ENCODE results near the gene TCF23. TPM values are rescaled to one million over a fixed set of nuclear protein-coding genes. Genes with fewer than 3 reads are reported as not detected.

The TCF23 gene
- total and polyA plus RNA-seq, 12 donors = 0.05 to 0.21 (median 0.08) TPM; not detected in 2

- DNase-seq (no peak), ATAC-seq (no peak)
- Histone ChIP-seq H3K4me3 (no peak overlapping the region), H3K27ac (no peak overlapping the region), H3K36me3 (no peaks in the 10 kb centered on the region), H3K4me1 (no peaks in the 10 kb centered on the region), H3K9me3 (no peaks in the 10 kb centered on the region), H3K27me3 (peaks cover 0 to 6% (median 0%) of the 10 kb centered on the region in 7 donors)
- intact Hi-C loops (cut with DNase I) = no loop called here
- WGBS, 2 donors = 92% methylated on average over 8 of the region's 8 CpGs
- no peak for TF ChIP-seq CTCF (IDR thresholded peaks at IDR 0.05)
Observed at GRCh38 chr2:27147935-27148334, 869 bp upstream of the TCF23 start.

GRCh38 chr2:27149570-27150405 lies 984 bp downstream of the TCF23 start:
- peak in 4 of 8 donors; percentile 8 to 38 (median 26) for ATAC-seq
- no peaks in the 10 kb centered on the region for H3K9me3 ChIP-seq
- 83 to 89% methylated on average over 29 of the region's 29 CpGs for WGBS, 2 donors
- intact Hi-C loops (cut with DNase I) = loop anchor here in 1 of 10 donors (5.0 kb wide), 1 partner anchor 42 kb away; no protein-coding TSS in a partner anchor
- H3K27me3 ChIP-seq = peaks cover 0 to 12% (median 0%) of the 10 kb centered on the region in 7 donors
- H3K4me3 ChIP-seq = no peak overlapping the region
- H3K27ac ChIP-seq = no peak overlapping the region
- no peak for DNase-seq
- no peak for TF ChIP-seq CTCF (IDR thresholded peaks at IDR 0.05)
- no peaks in the 10 kb centered on the region for H3K36me3 ChIP-seq
- no peaks in the 10 kb centered on the region for H3K4me1 ChIP-seq

- intact Hi-C loops (cut with DNase I) = loop anchor here in 1 of 10 donors (5.0 kb wide), 1 partner anchor 43 kb away; no protein-coding TSS in a partner anchor
- 83 to 84% methylated on average over 8 of the region's 8 CpGs for WGBS, 2 donors
- Histone ChIP-seq H3K4me3 (no peak overlapping the region), H3K4me1 (no peaks in the 10 kb centered on the region), H3K27me3 (peaks cover 0 to 12% (median 0%) of the 10 kb centered on the region in 7 donors), H3K9me3 (no peaks in the 10 kb centered on the region), H3K27ac (no peak overlapping the region), H3K36me3 (no peaks in the 10 kb centered on the region)
- DNase-seq (no peak), ATAC-seq (no peak)
- TF ChIP-seq CTCF (IDR thresholded peaks at IDR 0.05) = no peak
Observed at GRCh38 chr2:27150639-27151230, 1.9 kb downstream of the TCF23 start.

GRCh38 chr2:27152102-27152795 lies 3.4 kb downstream of the TCF23 start:
- no peak for DNase-seq
- WGBS, 2 donors = 82 to 87% methylated on average over 8 of the region's 8 CpGs
- no peak for TF ChIP-seq CTCF (IDR thresholded peaks at IDR 0.05)
- no peaks in the 10 kb centered on the region for H3K9me3 ChIP-seq
- intact Hi-C loops (cut with DNase I) = loop anchor here in 1 of 10 donors (5.0 kb wide), 1 partner anchor 45 kb away; no protein-coding TSS in a partner anchor
- H3K4me1 ChIP-seq = no peaks in the 10 kb centered on the region
- H3K4me3 ChIP-seq = no peak overlapping the region
- no peaks in the 10 kb centered on the region for H3K36me3 ChIP-seq
- ATAC-seq = no peak
- H3K27me3 ChIP-seq = peaks cover 0 to 12% (median 0%) of the 10 kb centered on the region in 7 donors
- no peak overlapping the region for H3K27ac ChIP-seq
